ENCODE data around the gene SYNDIG1.

Gene SYNDIG1

DNA sequence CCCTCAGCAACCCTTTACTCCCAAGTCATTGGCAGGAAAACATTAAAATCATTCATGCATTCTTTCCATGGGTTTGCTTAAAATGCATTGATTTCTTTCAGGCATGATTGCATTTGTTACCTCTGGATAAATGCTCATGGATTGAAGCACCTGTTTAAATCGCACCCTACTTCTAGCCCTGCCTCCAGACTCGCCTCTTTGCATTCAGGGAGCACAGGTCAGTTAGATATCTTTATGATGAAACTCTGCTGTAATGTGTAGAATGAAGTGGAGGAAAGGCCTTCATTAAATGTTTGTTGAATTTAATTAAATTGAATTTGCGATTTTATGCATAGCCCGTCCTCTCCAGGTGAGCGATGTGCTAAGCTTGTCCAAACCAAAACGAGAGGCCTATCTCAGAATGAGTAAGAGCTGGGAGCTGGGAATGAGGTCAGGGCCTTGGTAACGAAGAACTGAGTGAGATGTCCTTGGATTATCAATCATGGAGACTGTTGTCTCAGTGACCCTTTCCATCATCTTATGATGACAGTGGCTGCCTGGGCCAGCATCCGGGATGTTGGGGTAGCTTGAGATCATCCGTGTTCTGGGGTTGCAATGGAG lies 210.1 kb downstream of the SYNDIG1 start:
- DNase-seq, result no peak

DNA sequence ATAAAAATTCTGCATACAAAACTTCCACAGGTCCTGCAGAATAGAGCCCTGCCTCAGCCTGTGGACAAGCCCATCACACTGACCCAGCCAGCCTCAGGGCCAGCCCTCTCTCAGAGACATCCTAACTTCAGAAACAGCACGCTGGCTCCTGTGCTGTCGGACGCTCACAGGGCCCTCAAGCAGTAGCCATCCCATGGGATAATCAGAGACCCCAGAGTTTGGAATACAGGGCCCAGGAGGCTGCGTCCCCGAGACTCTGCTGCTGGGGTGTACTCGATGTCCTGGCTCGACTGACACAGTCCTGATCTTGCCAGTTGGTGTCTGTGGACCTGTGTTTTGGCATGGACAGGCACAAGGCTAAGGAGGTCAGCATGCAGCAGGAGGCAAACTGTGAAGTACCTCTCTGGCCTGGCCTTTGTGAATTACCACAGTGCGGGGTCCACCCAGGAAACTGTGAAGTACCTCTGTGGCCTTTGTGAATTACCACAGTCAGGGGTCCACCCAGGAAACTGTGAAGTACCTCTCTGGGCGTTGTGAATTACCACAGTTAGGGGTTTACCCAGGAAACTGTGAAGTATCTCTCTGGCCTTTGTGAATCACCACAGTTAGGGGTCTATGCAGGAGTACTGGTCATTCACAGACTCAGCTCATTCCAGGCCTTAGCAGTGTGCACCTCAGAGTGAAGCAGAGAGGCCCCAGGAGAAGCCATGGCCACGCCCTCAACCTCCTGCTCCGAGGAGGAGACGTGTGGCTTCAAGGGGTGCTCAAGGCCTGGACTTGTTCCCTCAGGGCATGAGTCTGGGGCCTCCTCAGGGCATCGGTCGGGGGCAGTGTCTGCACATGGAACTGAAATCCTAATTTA lies 212.4 kb downstream of the SYNDIG1 start:
- no peak for DNase-seq

DNA sequence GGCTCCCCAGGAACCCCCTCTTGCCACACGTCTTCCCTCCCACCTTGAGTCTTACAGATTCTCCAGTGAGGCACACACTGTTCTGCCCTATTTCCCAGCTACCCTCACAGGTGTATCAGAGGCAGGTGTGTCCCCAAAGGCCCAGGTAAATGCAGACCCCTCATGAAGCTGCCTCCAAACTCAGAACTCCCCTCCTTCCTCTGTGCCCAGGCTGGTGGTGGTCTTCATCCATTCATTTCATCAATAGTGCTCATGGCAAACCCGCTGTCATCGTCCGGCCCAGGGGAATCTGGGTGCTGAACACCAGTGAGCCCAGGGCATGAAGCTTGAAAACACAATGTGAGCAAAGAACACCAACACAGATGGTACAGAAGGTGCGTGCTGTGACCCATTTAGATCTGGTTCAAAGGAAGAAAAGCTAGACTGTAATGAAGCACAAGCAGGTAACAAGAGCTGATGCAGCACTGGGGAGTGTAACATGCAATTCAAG lies 213.1 kb downstream of the SYNDIG1 start:
- DNase-seq, result no peak

DNA sequence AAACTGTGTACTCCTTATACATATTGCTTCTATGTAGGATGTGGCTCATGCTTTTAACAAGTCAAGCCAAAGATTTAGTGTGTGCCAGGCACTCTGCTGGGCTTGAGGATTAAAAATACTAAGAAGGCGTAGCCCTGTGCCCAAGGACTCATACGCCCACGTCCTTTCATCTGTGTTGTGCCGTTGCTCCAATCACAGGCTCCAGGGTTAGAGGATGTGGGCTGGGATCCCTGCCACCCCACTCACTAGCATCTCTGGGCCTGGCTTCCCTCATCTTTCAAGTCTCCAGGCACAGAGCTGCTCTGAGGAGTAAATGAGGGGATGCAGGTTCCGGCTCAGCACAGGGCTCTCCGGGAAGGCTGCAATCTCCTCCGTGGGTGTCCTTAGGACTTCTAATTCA lies 214.2 kb downstream of the SYNDIG1 start:
- DNase-seq, result no peak

DNA sequence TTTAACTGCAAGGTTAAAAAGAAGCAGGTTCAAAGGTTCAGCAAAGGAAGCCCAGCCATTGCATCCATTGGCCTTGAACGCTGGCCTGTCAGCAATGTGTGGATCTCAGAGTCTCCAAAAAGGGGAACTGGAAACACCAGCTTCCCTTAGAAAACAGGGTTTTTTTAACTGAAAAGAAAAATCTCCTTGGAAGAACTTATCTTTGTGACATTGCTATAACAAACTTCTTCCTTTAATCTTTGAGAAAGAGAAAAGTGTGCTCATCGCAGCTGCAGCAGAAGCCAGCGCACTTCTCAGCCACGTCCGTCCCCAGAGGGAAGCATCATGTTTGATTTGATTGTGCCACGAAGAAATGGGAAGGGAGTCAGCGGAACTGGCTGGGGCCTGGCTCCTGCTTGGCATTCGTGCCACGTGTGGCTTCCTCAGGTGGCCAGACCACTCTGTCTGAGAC lies 215.0 kb downstream of the SYNDIG1 start:
- no peak for DNase-seq

DNA sequence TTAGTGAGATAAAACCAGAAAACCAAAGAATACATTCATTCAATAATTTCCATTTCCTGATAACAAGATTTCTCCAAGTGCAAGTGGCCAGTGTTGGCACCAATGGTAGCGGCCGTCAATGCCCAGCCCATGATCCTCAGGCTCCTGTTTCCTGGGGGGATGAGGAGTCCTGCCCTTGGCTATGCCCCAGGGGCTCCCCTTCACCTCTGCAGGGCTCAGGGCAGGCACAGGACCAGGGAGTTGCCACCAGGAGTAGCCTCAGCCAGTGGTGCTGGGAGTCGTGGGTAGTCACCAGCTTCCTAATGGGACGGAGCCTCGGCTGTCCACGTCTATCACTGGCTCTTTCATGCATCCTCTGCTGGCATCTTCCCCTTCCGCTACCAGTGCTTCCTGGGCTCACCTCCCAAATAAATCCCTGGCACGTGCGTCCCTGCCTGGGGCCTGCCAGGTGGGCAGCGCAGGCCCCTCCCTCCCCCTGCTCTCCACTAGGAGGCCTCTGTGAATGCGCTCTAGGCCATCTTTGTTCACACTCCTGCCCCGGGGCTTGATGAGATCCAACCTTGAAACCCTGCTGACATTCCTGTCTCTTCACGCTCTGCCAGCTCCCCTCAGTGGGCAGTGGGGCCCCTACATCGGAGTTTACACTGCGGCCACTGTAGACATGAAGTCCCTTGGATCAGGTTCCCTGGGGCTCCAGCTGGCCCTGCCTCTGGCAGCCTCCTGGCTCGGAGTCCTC lies 215.7 kb downstream of the SYNDIG1 start:
- no peak for DNase-seq

DNA sequence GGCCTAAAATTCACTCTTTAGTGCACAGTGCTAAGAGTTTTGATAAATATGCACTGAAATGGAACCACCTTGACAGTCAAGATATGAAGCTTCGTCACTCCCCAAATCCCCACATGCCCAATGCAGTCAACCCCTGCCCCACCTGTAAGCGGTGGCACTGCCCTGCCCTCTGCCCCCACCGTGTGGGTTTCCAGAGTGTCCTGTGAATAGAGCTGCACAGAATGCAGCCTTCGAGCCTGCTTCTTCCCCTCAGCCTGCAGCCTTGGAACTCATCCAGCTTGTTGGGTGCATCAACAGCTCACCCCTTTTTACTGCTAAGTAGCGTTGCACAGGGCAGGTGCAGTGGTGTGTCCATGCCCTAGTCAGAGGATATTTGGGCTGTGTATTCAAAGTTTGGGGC lies 216.3 kb downstream of the SYNDIG1 start:
- DNase-seq, result no peak

DNA sequence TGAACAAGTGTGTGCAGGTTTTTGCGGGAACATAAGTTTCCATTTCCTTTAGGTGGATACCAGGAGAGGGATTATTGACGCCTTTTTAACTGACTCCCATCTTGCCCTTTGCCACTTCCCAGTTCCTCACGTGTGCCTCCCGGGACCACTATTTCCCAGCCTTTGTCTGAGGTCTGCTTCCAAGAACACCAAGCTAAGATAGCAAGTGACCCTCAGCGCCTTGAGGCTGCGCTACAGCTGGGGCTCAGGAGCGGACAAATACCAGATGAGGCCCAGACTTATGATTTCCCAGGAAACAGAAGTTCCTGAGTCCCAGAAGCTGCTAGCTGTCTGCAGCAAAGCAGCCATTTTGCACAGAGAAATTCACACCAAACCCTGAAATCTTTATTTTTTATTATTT lies 216.7 kb downstream of the SYNDIG1 start:
- no peak for DNase-seq

DNA sequence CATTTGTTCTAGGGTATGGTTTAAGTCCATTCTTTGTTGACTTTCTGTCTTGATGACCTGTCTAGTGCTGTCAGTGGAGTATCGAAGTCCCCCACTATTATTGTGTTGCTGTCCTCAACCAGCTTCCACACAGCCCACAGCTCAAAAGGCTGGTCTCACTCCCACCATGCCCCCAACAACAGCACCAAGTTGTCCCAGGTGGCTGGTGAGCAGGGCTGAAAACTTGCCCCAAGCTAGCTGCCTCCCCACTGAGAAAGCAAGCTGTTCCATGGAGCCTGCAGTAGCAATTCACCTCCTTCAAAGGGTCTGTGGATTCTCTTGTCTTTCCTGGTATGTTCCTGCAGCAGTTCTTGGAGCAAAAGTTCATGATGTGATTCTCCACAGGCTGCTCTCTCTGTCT lies 221.0 kb downstream of the SYNDIG1 start:
- DNase-seq, result no peak

DNA sequence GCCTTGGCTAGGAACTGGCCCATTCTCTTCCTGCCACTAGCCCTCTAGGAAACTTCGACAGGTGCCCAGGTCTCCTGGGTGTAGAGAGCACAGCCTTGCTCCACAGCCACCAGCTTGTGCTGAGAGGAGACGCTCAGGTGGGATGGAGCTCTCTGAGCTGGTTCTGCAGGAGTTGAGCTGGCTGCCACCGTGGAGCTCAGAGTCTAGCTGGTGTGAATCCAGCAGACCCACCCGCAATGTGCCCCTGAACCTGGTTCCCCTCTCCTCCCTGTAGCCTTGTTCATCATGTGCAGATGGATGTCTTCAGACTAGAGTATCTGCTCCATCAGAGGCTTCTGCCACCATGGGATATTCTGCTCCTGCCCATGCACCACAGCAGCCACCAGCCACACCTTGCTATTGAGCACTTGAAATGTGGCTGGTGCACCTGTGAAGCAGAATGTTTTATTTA lies 222.5 kb downstream of the SYNDIG1 start:
- no peak for DNase-seq

DNA sequence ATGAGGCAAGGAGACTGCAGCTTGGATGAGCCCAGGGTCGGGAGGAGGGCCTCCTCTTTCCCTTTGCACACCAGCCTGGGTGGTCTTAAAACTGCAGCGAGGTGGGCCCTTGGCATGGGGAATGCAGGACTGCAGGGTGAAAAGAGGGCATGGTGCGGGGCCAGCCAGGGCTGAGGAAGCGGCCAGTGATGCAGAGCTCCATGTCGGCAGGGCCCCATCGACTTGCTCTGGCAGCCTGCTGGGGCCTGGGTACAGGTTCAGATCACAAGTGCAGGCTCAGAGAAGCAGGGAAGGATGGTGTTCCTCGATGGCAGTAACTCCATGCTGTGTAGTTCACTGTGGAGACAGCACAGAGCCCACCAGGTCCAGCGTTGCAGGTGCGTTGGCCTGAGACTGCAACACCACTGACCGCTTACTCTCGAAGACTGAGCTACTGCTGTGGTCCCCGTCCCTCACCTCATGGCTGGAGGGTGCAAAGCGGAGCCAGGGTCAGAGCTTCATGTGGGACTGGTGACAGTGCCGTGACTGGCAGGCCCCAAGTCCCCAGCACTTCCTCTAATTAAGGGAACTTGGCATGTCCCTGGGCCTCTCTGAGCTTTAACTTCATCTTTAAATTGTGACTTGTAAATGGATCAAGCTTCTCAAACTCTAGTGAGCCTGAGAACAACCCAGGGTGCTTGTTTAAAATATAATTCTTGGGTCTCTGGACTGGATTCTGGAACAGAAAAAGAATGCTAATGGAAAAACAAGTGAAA lies 223.2 kb downstream of the SYNDIG1 start:
- DNase-seq, result no peak

DNA sequence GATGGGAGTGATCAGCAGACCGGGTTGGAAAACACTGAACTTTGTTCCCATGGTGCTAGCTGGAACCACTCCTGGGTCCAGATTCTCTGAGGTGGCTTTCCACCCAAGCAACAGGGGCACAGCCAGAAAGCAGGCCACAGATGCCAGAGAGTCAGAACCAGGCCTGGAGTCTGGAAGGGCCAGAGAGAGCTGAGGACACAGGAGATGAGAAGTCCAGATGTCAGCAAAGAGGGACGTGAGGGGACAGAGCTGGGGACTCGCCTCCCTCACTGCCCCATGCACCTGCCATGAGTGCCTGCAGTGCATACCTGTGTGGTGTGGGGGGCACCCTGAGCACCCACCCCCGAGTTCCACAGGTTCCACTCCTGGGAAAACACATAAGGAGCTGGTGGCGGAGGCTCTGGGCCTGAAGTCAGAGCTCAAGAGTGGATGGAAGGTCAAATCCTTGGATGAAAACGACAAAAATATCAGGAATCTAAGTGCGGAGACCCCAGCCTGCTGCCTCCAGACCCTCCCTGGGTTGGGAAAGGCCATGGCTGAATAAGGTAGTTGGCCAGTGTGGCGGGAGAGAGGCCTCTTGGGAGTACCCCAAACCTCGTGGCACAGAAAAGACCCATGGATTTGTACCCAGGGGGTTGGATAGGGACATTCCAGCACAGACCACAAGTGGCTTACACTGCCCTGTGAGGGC lies 224.2 kb downstream of the SYNDIG1 start:
- no peak for DNase-seq

DNA sequence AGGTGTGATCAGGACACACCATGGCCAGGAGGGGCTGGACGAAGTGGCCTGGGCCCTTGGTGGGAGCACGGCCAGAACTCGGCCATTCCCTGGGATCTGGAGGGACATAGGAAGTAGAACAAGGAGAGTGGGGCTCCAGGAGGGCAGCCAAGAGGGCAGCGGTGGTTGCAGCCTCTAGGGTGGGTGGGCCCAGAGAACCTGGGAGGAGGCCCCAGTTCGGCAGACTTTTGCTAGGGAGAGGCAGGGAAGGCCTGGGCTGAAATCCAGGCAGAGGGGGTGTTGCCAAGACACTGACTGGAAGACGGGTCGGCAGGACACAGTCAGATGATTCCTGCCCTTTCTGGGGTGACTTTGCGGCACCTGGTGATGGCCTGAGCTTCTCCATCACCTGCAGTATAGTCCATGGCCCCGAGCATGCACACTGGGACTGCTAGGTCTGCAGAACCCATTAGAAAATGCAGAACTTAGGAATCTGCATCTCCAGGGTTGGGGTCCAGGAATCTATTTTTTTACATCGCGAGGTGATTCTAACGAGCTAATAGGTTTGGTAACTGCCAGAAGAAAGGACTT lies 224.8 kb downstream of the SYNDIG1 start:
- DNase-seq, result no peak

DNA sequence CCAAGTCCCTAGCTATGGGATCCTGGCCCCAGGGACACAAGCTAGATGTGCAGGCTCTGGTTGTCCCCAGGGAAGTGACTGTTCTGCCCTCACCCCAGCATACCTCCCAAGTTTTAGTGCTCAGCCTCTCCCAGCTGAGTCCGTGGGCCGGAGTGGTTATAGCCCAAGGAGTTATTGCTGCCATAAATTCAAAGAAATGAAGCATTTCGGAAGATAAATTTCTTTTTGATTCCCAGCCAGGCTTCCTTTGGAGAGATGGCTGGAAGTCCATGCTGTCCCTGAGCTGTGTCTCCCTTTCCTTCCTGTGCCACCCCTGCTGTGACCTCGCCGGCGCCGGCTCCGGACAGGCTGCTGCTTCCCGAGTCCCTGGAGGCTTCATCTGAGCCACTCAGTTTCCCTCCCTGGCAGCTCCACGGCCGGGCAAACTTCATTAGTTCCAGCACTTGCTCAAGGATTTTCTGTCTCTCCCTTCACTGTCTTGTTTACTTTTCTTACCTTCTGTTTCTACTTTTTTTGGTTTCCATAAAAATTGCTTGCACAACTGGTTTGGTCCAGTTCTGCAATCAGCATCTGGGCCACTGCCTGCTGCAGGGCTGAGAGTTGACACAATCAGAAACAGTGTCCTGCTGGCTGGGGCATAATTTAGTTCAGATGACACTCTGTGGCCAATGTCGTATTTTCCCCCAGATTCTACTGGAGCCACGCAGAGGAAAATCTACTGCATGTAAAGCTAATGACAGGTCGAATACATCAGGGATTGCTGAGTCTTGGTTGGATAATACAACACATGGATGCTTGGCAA lies 225.5 kb downstream of the SYNDIG1 start:
- no peak for DNase-seq

DNA sequence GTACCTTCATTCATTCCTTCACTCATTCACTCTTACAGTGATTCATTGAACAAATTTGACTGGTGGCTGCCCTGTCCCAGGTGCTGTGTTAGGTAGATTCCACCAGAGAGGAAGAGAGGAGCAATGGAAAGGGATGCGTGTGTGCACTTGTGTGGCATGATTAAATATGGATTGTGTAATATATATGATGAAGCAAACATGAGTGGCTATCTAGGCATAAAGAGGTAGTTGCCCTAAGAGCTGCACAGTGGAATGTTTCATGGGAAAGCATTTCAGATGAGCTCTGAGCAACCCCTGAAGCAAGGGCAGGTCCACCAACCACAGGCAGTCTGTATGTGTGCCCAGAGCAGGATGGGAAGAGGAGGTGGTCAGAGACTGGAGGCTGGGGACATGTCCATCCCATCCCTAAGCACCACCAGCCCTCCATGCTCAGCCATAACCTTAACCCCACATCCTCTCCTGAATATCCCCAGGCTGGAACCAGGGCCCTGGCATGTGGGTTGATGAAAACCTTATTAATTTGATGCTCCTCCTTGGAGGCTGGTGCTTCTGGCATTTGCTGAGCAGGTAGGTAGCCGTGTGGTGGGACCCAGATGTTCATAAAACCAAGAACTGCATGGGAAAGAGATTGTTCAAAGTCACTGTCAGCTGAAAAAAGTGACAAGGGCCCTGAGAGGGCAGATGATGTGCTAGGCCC lies 226.2 kb downstream of the SYNDIG1 start:
- DNase-seq, result no peak

DNA sequence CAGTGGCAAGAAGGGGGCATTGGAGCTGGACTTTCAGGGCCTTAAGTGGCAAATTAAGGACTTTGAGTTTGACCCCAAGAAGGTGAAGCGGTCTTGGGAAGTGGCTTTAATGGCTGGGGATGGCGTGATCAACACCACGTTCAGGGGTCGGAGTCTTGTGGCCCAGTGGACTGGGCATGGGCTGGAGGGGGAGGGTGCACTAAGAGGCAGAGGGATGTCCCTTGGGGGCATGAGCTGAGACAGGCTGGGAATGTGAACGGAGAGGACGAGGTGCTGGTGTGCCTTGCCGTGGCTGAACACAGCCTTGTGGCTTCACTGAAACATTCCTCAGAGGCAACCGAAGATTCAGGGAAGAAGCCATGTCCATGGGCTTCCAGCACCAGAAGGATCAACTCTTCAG lies 227.0 kb downstream of the SYNDIG1 start:
- DNase-seq, result no peak

DNA sequence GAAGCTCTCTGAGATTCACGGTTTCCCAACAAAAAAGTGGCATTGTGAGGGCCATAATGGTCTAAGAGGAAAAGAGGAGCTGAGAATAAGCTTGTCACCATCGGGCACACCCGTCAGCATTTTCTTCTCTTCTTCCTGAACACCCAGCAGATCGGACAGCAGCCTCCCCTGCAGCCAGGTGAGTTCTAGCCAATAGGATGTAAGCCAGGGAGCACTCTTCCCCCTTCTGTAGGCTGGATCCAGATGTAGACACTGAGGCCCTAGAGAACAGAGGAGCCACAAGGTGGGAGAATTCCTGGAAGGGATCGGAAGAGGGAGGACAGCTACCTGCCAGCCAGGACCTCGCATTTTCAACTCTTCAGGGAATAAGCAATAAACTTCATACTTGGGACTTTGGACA lies 228.0 kb downstream of the SYNDIG1 start:
- DNase-seq, result no peak

DNA sequence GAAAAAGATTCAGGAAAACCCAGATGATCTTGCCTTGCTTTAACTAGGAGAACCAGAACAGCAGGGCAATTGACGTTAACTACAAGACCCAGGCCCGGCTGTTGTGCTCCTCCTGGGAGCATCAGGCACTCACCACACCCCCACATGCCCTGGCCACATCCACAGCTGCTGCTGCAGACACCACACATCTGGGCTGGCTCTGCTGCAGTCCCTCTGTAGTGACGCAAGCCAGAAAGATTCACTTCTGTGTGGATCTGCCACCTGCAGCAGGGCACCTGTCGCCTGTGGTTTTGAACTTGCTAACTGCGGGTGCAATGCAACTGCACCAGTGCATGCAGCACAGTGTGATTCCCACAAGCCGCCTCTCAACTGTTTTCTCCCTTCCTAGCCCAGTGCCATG lies 228.8 kb downstream of the SYNDIG1 start:
- DNase-seq, result no peak

DNA sequence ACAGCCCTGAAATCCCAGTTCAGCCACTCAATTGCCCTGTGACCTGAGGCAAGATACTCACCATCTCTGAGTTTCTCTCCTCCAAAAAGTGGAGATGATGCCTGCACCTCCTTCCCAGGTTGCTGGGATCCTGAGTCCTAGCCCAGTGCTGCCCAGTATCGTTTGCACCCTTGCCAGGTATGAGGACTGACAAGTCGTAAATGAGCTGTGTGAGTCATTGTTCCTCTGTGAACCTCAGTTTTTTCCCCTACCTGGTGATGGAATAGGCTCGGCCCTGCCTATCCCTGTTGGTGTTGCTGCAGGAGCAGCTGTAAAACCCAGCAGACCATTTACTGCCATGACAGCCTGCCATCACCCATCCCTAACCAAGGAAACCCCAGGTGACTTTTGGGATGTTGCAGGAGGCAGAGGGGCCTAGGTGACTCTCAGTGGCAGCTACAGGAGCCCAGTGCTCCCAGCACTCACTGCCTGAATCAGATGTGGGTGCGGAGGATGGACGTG lies 229.3 kb downstream of the SYNDIG1 start:
- DNase-seq, result no peak

Measured in activated CD4-positive, alpha-beta T cell treated with anti-CD3 and anti-CD28 coated beads, Interleukin-2, amount 50 U/mL, for 1 hour (primary cell).